HG02970 (cell line): Measurements from ENCODE around the gene SLC41A2.
A peak's percentile ranks its signal among the peaks of the same experiment; 100 is the strongest.

Experiments
- ATAC-seq: cut with Tn5 transposase; IDR thresholded peaks from one replicate; pipeline ENCODE4 v1.9.1; 2021; ENCODE audit warnings: mild to moderate bottlenecking, moderate library complexity, moderate number of reproducible peaks; ENCODE audit not compliant: unreplicated experiment, low FRiP score

The SLC41A2 gene

GRCh38 chr12:104930388-104931326 is 27.4 kb downstream of the SLC41A2 start:
- peak; percentile 86 for ATAC-seq

- no peak for ATAC-seq
Measured at GRCh38 chr12:104929977-104930376, 28.1 kb downstream of the SLC41A2 start.

- ATAC-seq: no peak
Measured at GRCh38 chr12:104929368-104929767, 28.7 kb downstream of the SLC41A2 start.

- no peak for ATAC-seq
Measured at GRCh38 chr12:104928036-104928745, 29.9 kb downstream of the SLC41A2 start.

GRCh38 chr12:104925501-104925900 is 32.6 kb downstream of the SLC41A2 start:
- no peak for ATAC-seq

- no peak for ATAC-seq
Measured at GRCh38 chr12:104921340-104921739, 36.8 kb downstream of the SLC41A2 start.

GRCh38 chr12:104911942-104912341 is 46.1 kb downstream of the SLC41A2 start:
- ATAC-seq: no peak

GRCh38 chr12:104910196-104910840 is 47.8 kb downstream of the SLC41A2 start:
- no peak for ATAC-seq

- ATAC-seq: no peak
Measured at GRCh38 chr12:104909761-104910160, 48.3 kb downstream of the SLC41A2 start.
